Keratinocyte (primary cell): ENCODE results near the gene HOXC12. TPM values are rescaled to one million over a fixed set of nuclear protein-coding genes. Genes with fewer than 3 reads are reported as not detected.

Experiments used
- DNase-seq: peaks from one replicate; pipeline ENCODE4 v3.0.0-alpha.2; 2011; ENCODE audit warnings: low read depth, missing footprints, low spot score
- FAIRE-seq: peaks from 2 replicates; lab custom pipeline; 2011; peaks lifted over from hg19 to GRCh38; lab: Jason Lieb, UNC
- H2AFZ ChIP-seq: 2 replicates; pipeline ENCODE4 v1.6.0; 2012; ENCODE audit warnings: low read length, control low read depth, inconsistent platforms; ENCODE audit not compliant: control insufficient read depth
- H3K27ac ChIP-seq: 2 replicates; pipeline ENCODE4 v1.5.1; 2011; ENCODE audit warnings: low read length; ENCODE audit not compliant: control insufficient read depth, insufficient read depth
- H3K27me3 ChIP-seq: 3 replicates; pipeline ENCODE4 v1.6.0; 2011; ENCODE audit warnings: low read length; ENCODE audit not compliant: control insufficient read depth, insufficient read depth; ENCODE audit errors: extremely low read depth
- H3K36me3 ChIP-seq, 2 experiments: 2 replicates in 1 of 2; 3 replicates in 1 of 2; pipeline ENCODE4 v1.5.1; 2011; ENCODE audit warnings: low read length in 2 of 2, mild to moderate bottlenecking in 1 of 2; ENCODE audit not compliant: control insufficient read depth in 2 of 2, insufficient read depth in 2 of 2; ENCODE audit errors: extremely low read depth in 1 of 2
- H3K4me1 ChIP-seq: 3 replicates; pipeline ENCODE4 v1.5.1; 2011; ENCODE audit warnings: low read length; ENCODE audit not compliant: control insufficient read depth, insufficient read depth; ENCODE audit errors: extremely low read depth
- H3K4me2 ChIP-seq: 3 replicates; pipeline ENCODE4 v1.6.0; 2011; ENCODE audit warnings: low read depth, low read length; ENCODE audit not compliant: control insufficient read depth, insufficient read depth; ENCODE audit errors: extremely low read depth
- H3K4me3 ChIP-seq, 3 experiments: fragments of 200-600 bp in 1 of 3; sonication (generic) in 1 of 3; 2 replicates in 2 of 3; 3 replicates in 1 of 3; pipeline ENCODE4 v1.5.1; 2011 to 2016; ENCODE audit warnings: low read length in 3 of 3, mild to moderate bottlenecking in 3 of 3, control low read depth in 2 of 3, inconsistent platforms in 1 of 3, low read depth in 1 of 3, mixed read lengths in 1 of 3, mixed run types in 1 of 3, moderate library complexity in 1 of 3; ENCODE audit not compliant: control insufficient read depth in 2 of 3, insufficient read depth in 2 of 3; ENCODE audit errors: extremely low read depth in 1 of 3
- H3K79me2 ChIP-seq: 2 replicates; pipeline ENCODE4 v1.6.0; 2012; ENCODE audit warnings: low read length; ENCODE audit not compliant: control insufficient read depth, insufficient read depth
- H3K9ac ChIP-seq: 3 replicates; pipeline ENCODE4 v1.6.0; 2011; ENCODE audit warnings: low read length; ENCODE audit not compliant: control insufficient read depth, insufficient read depth; ENCODE audit errors: extremely low read depth
- H3K9me1 ChIP-seq: 3 replicates; pipeline ENCODE4 v1.6.0; 2011; ENCODE audit warnings: low read length; ENCODE audit not compliant: control insufficient read depth, insufficient read depth; ENCODE audit errors: extremely low read depth
- H3K9me3 ChIP-seq: 2 replicates; pipeline ENCODE4 v1.5.1; 2012; ENCODE audit warnings: low read depth, low read length; ENCODE audit not compliant: control insufficient read depth
- H4K20me1 ChIP-seq: 3 replicates; pipeline ENCODE4 v1.6.0; 2011; ENCODE audit warnings: low read length; ENCODE audit not compliant: control insufficient read depth, insufficient read depth; ENCODE audit errors: extremely low read depth
- CTCF ChIP-seq, 3 experiments: IDR thresholded peaks in 1 of 3; conservative IDR thresholded peaks in 1 of 3; optimal IDR thresholded peaks in 1 of 3; 2 replicates in 2 of 3; 3 replicates in 1 of 3; pipeline versions ENCODE3 to v1.5.1; 2011; ENCODE audit warnings: low read length in 3 of 3, mild to moderate bottlenecking in 3 of 3, moderate library complexity in 2 of 3, control low read depth in 1 of 3, inconsistent platforms in 1 of 3; ENCODE audit not compliant: insufficient read depth in 2 of 3; ENCODE audit errors: extremely low read depth in 1 of 3
- EZH2 ChIP-seq: IDR thresholded peaks from one replicate; pipeline ENCODE4 v1.6.1; 2012; ENCODE audit warnings: inconsistent platforms, mild to moderate bottlenecking, low read length, moderate library complexity
- dilution Hi-C: fragments of 300-500 bp; cut with MboI; formaldehyde crosslinking; loops from one replicate; pipeline ENCODE4 v1.7.0; 2020; ENCODE audit warnings: low sequenced_read_pairs; ENCODE audit not compliant: extremely low pct_ligation_motif_present
- polyA plus RNA-seq, 5 experiments: library from polyadenylated mRNA; depleted of rRNA in 3 of 5; stranded (reverse) in 3 of 5; stranded (forward) in 1 of 5; unstranded in 1 of 5; fragments of >200 nt; gene quantifications; 1 replicate in 1 of 5; 2 replicates in 3 of 5; 3 replicates in 1 of 5; pipeline versions ENCODE4 v1.2.1 to v1.2.3, GENCODE V29; 2011 to 2012; ENCODE audit warnings: missing spikeins in 2 of 5, low read depth in 1 of 5, low replicate concordance in 1 of 5

HOXC12 gene
- polyA plus RNA-seq, 1 donor (not counting 4 experiments of a cell fraction or from before 2014, with no cell fraction given): 0.47 TPM

GRCh38 chr12:53927220-53928029, 27.3 kb upstream of the HOXC12 start:
- FAIRE-seq (no peak), DNase-seq (no peak)
- Histone ChIP-seq H4K20me1 (no peaks in the 10 kb centered on the region), H3K27me3 (peaks cover 67% of the 10 kb centered on the region), H3K36me3 (no peaks in the 10 kb centered on the region), H3K4me3 (no peak overlapping the region), H3K4me2 (peak overlapping the region; percentile 16), H3K9ac (no peak overlapping the region), H3K9me1 (no peaks in the 10 kb centered on the region), H3K4me1 (no peaks in the 10 kb centered on the region), H3K27ac (no peak overlapping the region), H3K79me2 (no peaks in the 10 kb centered on the region), H2AFZ (no peak overlapping the region), H3K9me3 (no peaks in the 10 kb centered on the region)
- no peak for TF ChIP-seq CTCF (optimal IDR thresholded peaks at IDR 0.05 in 1 of 3, IDR thresholded peaks at IDR 0.05 in 1 of 3, conservative IDR thresholded peaks at IDR 0.05 in 1 of 3; ENCODE audit: extremely low read depth in 1 of 3, insufficient read depth in 2 of 3, low read length in 3 of 3)
- TF ChIP-seq EZH2: no peak
- dilution Hi-C loops: loop anchor here (25.0 kb wide), 1 partner anchor 165 kb away; the partner anchor contains the start of gene CISTR

- H2AFZ ChIP-seq: no peak overlapping the region
- H3K27me3 ChIP-seq: peaks cover 74% of the 10 kb centered on the region
- H4K20me1 ChIP-seq: no peaks in the 10 kb centered on the region
Measured at GRCh38 chr12:53928054-53928835, 26.5 kb upstream of the HOXC12 start.

More at GRCh38 chr12:53928054-53928835, 26.5 kb upstream of the HOXC12 start:
- peak; percentile 84 for TF ChIP-seq EZH2
- no peak for TF ChIP-seq CTCF (optimal IDR thresholded peaks at IDR 0.05 in 1 of 3, IDR thresholded peaks at IDR 0.05 in 1 of 3, conservative IDR thresholded peaks at IDR 0.05 in 1 of 3; ENCODE audit: extremely low read depth in 1 of 3, insufficient read depth in 2 of 3, low read length in 3 of 3)
- Histone ChIP-seq H3K9me1 (no peaks in the 10 kb centered on the region), H3K9me3 (no peaks in the 10 kb centered on the region), H3K27ac (no peak overlapping the region), H3K4me3 (no peak overlapping the region), H3K36me3 (no peaks in the 10 kb centered on the region), H3K79me2 (no peaks in the 10 kb centered on the region), H3K4me1 (no peaks in the 10 kb centered on the region), H3K9ac (no peak overlapping the region), H3K4me2 (peak overlapping the region; percentile 14)
- dilution Hi-C loops: loop anchor here (25.0 kb wide), 1 partner anchor 166 kb away; the partner anchor contains the start of gene CISTR
- FAIRE-seq: no peak
- DNase-seq: no peak
